RPMI8226 (cell line): ENCODE results near the gene TIMM23.
A peak's percentile ranks its signal among the peaks of the same experiment; 100 is the strongest.
"Not testable (repeated sequence)": the region's sequence is repeated elsewhere in the genome, so short reads cannot be mapped to it uniquely, and the experiment has no call there.

Experiments
- DNase-seq: peaks from one replicate; pipeline ENCODE4 v3.0.0-alpha.2; 2015

Gene TIMM23, protein sequence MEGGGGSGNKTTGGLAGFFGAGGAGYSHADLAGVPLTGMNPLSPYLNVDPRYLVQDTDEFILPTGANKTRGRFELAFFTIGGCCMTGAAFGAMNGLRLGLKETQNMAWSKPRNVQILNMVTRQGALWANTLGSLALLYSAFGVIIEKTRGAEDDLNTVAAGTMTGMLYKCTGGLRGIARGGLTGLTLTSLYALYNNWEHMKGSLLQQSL

DNA sequence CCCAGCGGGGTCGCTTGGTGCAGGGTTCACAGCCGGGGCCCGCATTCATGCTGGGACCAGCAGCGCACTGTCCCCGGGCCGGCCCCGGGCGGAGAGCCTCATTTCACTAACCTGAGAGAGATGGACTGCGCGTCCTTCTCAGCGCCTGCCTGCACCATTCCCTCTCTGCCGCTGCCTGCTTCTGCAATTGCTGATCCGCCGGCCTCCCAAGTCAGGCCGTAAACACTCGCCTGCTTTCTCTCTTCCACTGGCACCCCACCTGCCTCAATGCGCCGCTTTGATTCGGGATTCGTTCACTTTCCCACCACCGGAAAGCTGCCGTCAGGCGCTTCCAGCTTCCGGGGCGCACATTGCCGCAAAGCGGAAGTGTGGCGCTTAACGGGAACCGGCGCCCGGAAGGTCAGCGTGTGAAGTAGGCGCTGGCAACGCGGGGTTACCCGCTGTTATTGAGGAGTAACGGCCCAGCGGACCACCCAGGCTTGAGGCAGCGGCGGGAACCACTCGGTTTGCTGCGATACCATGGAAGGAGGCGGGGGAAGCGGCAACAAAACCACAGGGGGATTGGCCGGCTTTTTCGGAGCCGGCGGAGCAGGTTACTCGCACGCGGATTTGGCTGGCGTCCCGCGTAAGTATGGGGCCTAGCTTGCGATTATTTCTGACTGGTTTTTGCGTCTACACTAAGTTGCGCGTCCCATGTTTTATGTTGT lies at the start of gene TIMM23:
TIMM23 (plus strand) TSS at position 384 of the 707 bp plus-strand sequence; CDS start at position 520, 136 bp downstream.
- DNase-seq: peak; percentile 86

DNA sequence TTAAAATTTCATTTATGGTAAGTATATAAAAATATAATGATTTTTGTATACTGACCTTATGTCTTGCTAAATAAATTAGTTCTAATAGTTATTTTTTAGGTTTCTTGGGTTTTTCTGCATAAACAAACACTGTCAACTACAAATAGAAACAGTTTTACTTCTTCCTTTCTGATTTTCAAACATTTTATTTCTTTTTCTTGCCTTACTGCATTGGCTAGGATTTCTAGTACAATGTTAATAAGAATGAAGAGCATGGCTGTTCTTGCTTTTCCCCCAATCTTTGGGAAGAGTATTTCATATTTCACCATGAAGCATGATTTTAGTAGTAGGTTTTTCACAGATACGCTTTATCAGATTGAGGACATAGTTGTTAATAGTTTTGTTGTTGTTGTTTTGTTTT lies 45.5 kb upstream of the TIMM23 start:
- not testable (repeated sequence) for DNase-seq

DNA sequence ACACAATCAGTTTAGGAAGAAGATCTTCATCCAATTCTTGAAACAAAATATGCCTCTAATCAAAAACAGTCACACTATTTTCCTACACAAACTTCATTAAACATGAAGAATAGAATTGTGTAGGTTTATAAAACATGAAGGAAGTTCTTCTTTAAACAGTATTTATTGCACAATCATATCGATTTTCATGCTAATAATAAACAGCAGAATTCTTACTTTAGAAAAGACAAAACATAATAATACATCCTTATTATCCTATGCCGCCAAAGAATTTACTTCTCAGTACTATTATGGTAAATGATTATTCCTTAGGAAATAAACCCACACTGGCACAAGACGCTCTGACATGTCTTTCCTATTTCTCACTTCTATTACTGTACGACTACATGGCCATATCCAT lies 41.0 kb upstream of the TIMM23 start:
- not testable (repeated sequence) for DNase-seq

DNA sequence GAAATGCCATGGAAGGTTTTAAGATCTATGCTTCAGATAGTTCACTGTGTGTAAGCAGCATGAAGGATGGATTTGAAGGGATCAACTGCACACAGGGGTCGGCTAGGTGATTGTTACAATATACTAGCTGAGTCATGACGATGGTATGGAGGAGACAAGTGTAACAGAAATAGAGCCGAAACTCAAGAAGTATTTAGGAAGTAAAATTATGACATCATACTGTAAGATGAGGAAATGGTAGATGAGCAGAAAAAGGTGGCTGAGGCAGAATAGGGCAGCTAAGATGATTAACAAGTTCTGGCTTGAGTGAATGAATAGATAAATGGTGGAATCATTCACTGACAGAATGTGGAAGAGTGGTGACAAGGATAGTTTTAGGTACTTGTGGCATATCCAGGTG lies 37.5 kb upstream of the TIMM23 start:
- DNase-seq: not testable (repeated sequence)

DNA sequence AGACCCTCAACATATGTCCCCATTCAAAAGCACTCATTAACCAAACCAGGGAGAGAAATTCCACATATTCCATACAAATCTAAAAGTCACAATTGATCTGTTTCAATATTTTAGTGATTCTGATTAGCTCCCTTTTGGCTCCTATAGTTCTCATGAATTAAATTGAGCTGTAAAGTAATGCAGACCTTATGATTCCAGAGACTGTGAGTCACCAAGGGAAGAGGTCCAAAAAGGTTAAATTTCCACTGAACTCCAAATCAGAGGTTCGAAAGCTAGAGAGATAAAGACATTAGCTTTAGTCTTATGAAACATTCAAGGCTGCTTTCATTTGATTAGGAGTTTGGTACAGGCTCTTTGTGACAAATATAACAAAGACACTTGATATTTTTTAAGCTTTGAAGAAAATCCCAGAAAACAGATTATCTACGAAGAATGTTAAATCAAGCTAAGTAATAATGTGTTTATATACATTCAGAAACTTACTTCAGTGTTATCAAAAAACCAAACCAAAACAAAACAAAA lies 33.1 kb upstream of the TIMM23 start:
- not testable (repeated sequence) for DNase-seq

DNA sequence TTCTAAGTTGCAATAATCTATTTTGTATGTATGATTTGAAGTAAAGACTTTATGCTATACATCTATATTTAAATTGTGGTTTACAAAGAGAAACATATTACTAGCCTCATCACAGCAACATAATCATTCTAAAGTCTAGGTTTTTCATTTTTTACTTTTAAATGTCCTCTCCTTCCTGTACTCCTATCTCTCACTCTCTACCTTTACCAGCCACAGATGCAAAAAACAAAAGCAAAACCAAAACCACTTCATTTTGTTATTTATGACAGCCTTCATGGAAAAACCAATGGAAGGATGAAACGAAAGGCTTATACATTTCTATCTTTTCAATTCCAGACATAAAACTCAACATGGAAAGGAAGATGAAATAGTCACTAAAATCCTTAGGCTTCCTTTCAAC lies 31.1 kb upstream of the TIMM23 start:
- DNase-seq: not testable (repeated sequence)

DNA sequence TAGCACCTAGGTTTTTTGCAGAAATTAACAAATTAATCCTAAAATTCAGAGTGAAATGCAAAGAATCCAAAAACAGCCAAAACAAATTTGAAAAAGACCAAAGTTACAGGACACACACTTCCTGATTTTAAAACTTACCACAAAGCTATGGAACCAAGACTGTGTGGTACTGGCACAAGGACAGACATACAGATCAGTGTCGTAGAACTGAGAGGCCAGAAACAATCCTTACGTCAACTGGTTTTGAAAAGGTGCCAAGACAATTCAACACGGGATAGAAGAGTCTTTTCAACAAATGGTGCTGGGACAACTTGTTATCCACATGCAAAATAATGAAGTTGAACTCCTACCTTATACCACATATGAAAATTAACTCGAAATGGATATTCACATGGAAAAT lies 26.8 kb upstream of the TIMM23 start:
- not testable (repeated sequence) for DNase-seq

DNA sequence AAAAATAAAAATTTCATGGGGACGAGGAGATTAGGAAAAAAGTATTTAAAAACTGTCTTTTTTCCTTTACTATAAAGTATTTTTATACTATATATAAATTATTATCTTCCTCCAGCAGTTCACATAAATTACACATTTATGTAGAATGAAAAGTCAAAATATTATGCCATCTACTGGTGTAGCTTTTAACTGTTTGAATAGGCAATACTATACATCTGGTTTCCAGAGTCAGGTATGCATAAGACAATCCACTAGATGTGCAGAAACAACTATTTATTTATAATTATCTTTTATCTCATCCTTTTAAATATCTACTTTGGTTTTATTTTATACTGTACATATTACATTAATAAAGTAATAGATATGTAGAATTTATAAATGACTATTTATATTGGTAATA lies 24.9 kb upstream of the TIMM23 start:
- not testable (repeated sequence) for DNase-seq

DNA sequence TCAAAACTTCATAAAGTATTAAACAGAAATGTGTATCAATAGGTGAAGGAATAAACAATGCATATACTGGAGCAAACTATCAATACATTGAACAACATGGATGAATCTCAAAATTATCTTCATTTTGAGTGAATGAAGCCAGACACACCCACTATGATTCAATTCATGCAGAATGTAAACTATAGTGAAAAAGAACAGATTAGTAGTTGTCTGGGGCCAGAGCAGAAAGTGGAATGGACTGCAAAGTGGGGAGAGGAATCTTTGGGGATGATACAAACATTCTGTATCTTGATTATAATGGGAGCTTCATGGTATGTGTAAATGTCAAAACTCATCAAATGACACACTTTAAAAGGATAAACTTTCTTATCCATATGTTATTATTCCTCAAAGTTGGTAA lies 23.5 kb upstream of the TIMM23 start:
- DNase-seq: not testable (repeated sequence)

DNA sequence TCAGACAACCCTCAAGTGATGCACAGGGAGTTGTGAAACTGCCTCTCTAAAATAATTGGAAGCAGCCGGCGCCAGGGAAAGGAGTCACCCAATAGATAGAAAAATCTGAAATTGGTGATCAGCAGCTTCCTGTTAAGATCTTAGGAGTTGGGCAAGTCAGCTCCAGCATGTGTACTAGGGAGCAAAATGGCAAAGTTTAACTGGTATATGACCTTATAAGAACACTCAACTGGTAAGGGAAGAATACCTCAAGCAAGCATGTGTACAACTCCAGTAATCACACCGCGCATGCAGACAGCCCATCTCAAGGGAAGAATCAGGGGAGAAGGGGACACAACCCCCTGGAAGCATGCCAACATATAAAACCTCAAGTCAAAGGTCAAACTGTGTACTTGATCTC lies 17.9 kb upstream of the TIMM23 start:
- DNase-seq: not testable (repeated sequence)

DNA sequence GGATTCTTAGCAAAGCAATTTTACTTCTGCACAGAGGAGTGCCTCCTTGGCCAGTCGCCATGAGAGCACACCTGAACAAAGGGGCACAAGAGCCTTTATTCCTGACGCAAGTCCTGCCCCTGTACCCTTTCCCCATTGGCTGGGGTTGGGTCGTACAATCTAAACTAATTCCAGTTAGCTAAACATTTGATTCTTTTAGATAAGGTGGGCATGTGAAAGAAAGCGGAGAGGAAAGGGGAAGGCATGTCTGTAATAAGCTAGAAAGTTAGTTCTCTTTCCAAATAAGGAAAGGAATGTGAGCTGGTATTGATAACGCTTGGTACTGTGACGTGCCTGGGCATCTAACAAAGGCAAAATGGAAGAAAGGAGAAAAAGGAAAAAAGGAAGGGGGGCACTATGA lies 15.7 kb upstream of the TIMM23 start:
- DNase-seq: not testable (repeated sequence)

DNA sequence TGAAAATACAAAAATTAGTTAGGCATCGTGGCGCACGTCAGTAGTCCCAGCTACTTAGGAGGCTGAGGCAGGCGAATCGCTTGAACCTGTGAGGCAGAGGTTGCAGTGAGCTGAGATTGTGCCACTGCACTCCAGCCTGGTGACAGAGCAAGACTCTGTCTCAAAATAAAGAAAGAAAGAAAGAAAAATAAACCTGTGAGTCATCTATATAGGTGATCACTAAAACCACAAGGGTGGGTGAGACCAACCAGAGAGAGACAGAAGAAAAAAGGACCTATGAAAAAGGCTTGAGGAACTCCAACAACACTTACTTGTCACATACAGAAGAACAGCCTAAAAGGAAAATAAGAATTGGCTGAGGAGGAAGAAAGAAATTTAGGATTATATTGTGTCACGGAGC lies 14.4 kb upstream of the TIMM23 start:
- DNase-seq: not testable (repeated sequence)

DNA sequence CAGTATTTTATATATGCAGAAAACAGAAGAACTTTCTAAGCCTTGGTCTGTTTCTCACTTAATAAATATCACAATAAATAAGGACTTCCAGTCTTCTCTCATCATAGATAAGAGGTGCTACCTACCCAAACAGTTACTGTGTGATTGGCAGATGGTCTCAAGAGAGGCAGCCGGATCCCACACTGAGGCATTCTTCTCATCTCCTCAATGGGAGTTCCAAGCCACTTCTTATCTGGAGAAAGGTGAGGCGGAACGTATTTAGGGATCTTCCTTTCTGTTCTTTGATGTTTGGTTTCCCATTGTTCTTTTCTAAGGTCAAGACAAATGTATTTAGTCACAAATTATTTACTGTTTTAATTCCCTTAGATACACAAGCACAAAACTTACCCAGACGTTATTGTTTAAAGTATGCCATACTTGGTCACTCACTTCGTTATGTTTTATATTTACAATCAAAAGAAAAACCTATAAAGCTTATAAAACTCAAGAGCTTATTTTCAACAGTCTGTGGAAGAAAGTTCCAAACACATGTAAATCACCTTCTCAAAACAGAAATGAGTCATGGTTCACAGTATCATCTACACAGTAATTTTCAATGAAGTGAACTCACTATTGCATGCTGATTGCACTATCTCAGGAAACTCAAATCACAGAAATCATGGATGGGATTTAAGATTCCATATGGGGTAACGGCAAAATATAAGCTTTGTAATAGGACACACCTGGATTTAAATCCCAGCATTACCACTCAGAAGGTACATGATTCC lies 9.4 kb upstream of the TIMM23 start:
- DNase-seq: not testable (repeated sequence)

DNA sequence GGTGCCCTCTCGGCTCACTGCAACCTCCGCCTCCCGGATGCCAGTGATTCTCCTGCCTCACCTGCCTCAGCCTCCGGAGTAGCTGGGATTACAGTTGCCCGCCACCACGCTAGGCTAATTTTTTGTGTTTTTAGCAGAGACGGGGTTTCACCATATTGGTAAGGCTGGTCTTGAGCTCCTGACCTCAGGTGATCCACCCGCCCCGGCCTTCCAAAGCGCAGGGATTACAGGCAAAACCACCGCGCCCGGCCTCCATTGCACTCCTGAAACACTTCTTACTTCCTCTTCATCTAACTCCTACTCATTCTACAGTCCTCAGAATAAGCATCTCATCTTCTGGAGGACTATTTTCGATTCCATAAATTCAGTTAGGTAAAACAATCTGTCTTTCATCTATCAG lies 1.3 kb upstream of the TIMM23 start:
- DNase-seq: not testable (repeated sequence)

DNA sequence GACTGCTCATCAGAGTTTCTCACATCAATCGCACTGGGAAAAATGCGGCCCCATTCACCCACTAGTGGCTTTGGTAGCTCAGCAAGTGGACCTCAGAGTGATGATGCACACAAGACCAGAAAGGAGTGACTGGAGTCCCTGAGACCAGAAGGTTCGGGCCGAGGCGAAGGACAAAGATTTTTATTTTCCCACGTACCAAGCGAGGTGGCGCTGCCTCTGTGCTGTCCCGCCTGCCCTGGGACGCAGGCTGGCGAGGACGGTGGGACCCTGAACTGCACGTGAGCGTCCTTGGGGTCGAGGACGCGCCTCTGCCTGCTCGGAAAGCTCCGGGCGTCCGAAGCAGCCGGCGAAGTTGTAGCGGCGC lies 565 bp upstream of the TIMM23 start:
- DNase-seq: not testable (repeated sequence)

DNA sequence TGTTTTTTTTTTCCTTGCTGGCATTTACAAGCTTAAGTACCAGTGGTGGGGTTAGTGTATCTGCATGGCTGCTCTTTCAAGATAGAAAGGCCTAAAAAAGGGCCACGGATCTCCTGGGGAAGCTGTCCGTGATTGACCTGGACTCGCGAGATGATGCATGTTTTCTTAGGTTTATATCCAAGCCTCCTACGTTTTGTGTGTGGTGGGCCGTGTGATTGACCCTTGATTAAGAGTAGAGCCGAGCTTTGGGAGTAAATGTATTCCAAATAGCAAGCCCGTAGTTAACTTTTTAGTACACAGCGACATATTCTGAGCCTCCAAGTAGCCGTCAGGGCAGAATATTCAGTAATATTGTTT lies 502 bp downstream of the TIMM23 start:
- DNase-seq: not testable (repeated sequence)

DNA sequence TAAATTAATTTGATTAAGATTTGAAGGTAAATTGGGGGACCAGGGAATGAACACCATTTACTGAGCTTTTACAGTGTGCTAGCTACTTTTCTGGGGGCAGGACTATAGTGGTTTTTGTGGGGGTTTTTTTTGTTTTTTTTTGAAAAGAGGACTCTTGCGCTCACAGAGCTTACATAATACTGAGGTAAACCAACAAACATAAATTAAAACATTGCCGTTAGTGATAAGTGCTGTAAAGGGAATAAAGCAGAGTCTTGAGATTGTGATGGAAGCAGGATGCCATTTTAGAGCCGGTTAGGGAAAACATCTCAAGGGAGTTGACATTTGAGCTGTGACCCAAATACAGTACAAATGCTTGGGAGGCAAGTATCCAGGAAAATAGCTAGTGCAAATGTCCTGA lies 1.8 kb downstream of the TIMM23 start:
- DNase-seq: not testable (repeated sequence)

DNA sequence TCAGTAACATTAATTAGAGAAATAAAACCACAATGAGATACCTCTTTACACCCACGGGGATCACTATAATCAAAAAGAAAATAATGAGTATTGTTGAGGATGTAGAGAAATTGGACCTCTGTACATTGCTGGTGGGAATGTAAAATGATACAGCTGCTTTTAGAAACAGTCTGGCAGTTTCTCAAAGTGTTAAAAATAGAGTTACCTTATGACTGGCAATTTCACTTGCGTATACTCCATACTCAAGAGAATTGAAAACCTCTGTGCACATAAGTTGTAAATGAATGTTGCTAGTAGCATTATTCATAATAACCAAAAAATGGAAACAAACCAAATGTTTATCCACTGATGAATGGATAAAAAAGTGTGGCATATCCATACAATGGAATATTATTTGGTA lies 6.3 kb downstream of the TIMM23 start:
- DNase-seq: not testable (repeated sequence)

DNA sequence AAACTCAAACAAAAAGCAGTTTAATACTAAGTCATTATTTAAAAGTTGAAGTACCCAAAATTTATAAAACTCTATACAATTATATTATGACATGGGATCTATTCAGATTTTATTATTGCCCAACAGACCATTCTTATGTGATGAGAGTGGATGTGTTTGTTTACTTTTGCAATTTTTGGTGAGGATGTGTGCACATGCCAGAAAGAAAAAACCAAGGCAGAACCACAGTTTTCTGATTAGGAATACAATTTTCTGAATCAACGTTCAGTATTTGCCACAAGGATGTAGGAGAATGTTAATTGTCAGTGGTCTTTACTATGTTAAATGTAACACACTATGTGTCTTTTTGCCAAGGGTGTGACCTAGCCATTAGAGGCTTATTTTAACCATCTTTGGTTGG lies 9.1 kb downstream of the TIMM23 start:
- not testable (repeated sequence) for DNase-seq

DNA sequence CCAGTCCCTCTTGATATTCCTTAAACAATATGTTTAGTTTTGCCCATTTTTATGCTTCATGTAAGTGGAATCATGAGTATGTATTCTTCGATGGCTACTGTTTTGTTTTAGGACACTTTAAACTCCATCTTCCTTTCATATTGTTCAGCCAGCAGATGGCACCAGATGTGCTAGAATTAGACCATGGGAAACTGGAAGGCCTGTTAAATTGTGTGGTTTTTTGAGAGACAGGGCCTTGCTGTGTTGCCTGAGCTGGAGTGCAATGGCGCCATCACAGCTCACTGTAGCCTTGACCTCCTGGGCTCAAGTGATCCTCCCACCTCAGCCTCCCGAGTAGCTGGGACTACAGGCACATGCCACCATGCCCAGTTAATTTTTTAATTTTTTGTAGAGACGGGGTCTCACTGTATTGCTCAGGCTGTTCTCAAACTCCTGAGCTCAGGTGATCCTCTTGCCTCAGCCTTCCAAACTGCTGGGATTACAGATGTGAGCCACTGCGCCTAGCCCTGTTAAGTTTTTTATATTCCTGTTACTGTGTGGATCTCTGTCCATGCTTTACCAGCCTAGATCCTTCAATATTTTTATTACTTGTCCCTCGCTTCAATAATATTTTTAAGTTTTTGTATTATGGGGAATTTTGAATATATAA lies 11.4 kb downstream of the TIMM23 start:
- peak; percentile 18 for DNase-seq

DNA sequence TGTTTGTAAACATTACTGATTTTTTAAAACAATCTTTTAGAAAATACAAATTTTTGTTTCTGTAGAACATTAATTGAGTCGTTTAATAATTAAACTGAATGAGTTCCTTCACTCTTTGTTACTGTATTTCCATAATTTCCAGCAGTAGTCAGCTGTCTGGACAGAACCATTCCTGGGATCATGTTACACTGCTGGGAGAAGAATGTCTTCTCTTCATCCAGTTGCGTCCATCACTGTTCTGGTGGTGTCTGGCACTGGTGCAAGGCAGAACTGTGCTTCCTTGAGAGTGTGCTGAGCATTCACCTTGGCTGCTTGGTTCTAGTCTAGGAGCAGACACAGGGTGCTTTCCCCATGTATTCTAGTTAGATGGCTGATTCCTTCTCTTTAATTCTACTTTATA lies 12.2 kb downstream of the TIMM23 start:
- not testable (repeated sequence) for DNase-seq

DNA sequence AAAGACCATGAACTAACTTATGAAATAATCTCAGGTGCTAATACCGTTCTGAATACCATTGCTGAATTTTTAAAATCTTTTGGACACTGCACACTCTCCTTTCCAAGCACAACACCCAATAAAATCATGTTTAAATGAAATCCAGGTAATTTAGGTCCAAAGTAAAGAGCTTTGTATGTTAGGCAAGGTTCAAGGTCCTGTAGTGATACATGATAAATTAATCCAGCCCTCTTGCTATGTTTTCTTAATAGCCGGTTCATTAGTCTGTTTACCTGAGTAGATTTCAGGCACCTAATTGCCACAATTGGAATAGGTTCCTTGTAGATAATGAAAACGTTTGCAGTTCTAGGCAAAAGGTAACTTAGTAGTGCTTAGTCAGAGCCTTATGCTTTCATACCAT lies 13.3 kb downstream of the TIMM23 start:
- DNase-seq: not testable (repeated sequence)

DNA sequence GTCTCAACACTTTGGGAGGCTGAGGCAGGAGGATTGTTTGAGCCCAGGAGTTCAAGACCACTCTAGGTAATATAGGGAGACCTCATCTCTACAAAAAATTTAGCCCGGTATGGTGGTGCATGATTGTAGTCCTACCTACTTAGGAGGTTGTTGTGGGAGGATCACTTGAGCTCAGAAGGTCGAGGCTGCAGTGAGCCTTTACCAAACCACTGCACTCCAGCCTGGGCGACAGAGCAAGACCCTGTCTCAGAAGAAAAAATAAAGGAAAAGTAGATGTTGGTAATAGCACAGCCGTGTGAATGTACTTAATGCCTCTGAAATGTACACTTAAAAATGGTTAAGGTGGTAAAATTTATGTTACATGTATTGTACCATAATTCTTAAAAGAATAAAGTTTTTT lies 25.3 kb downstream of the TIMM23 start:
- DNase-seq: no peak
